ENCODE results near the gene SND1.
"Not testable (repeated sequence)": the region's sequence is repeated elsewhere in the genome, so short reads cannot be mapped to it uniquely, and the experiment has no call there.

Gene SND1

GRCh38 chr7:127653396-127653795, 1.4 kb downstream of the SND1 start:
- no peak for DNase-seq

DNA sequence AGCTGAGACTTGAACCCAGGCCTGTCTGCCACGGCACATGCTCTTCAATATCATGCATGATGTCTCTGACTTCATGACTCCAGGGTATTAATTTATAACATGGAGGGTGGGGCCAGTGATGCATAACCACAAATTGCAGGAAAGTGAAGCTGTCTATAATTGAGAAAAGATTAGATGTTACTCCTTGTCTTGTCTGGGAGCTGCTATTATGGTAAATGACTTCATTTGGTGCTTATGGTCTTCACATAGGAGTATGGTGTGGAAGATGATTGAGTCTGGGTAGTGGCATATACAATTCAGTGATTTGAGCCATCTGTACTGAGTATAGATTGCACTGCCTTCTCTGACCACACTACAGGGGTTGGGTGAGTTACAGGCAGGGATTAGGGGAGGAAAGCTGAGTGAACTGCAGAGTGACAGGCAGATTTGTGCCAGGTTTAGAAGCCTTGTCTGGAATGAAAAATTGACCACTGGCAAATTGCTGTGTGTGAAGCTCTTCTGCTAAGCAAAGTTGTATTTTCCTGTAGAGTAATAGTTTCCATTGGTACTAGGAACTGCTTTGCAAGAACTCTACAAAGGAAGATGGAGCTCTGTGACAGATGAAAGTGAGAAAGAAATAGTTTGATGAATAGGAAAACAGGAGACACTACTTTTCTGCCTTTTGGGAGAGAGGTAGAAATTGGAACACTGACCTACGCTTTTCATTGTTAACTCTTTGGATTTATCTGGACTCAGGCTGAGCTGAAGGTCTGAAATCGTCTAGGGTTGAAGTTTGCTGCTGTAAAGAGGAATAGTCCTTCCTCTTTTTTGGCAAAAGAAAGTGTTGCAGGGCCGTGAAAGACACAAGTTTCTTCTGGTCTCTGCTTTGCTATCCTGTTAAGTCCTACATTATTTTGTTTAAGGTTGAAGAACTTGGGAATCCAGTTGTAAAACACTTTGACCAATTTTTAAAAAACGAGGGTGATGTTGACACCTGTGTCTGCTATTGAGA, 2.7 kb downstream of the SND1 start:
- DNase-seq, result no peak

- no peak for DNase-seq
Observed at GRCh38 chr7:127655720-127656119, 3.7 kb downstream of the SND1 start.

DNA sequence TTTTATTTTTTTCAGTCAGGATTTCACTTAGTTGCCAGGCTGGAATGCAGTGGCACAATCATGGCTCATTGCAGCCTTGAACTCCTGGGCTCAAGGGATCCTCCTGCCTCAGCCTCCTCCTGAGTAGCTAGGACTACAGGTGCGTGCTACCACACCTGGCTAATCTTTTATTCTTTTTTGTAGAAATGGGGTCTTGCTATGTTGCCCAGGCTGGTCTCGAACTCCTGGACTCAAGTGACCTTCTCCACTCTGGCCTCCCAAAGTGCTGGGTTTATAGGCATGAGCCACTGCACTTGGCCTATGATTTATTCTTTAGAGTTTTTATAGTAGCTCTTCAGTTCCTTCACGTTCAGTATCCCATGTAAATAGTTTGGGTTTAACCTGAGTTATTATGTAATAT, 5.5 kb downstream of the SND1 start:
- DNase-seq, result no peak

- DNase-seq, result no peak
Observed at GRCh38 chr7:127658970-127659630, 7.1 kb downstream of the SND1 start.

- DNase-seq, result no peak
Observed at GRCh38 chr7:127665922-127666321, 13.9 kb downstream of the SND1 start.

GRCh38 chr7:127666602-127667001, 14.6 kb downstream of the SND1 start:
- no peak for DNase-seq

- no peak for DNase-seq
Observed at GRCh38 chr7:127667017-127667670, 15.2 kb downstream of the SND1 start.

- no peak for DNase-seq
Observed at GRCh38 chr7:127667759-127668530, 16.0 kb downstream of the SND1 start.

- no peak for DNase-seq
Observed at GRCh38 chr7:127671341-127671740, 19.3 kb downstream of the SND1 start.

DNA sequence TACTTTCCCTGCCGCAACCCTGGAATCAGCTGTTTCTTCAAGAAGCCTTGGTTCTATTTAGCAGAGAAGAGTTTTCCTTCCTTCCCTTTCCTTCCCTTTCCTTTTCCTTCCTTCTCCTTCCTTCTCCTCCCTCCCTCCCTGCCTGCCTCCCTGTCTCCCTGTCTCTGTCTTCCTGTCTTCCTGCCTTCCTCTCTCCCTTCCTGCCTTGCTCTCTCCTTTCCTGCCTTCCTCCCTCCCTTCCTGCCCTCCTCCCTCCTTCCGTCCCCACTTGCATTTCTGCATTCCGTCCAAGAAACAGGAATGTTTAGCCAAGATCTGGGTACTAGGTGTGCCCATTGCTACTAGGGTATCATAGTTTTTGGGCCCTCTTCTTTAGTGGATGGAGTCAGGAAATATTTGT, 21.9 kb downstream of the SND1 start:
- no peak for DNase-seq

GRCh38 chr7:127674361-127674760, 22.4 kb downstream of the SND1 start:
- no peak for DNase-seq

DNA sequence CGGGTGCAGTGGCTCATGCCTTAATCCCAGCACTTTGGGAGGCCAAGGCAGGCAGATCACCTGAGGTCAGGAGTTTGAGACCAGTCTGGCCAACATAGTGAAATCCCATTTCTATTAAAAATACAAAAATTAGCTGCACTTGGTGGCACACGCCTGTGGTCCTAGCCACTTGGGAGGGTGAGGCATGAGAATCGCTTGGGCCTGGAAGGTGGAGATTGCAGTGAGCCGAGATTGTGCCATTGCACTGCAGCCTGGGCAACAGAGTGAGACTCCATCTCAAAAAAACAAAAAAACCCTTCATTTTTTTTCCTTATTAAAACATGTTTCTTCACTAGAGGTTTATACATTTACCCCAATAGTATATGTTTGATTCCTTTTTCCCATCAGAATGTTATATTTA, 22.9 kb downstream of the SND1 start:
- DNase-seq, result not testable (repeated sequence)

- no peak for DNase-seq
Observed at GRCh38 chr7:127675721-127676120, 23.7 kb downstream of the SND1 start.

- no peak for DNase-seq
Observed at GRCh38 chr7:127677433-127678230, 25.6 kb downstream of the SND1 start.

DNA sequence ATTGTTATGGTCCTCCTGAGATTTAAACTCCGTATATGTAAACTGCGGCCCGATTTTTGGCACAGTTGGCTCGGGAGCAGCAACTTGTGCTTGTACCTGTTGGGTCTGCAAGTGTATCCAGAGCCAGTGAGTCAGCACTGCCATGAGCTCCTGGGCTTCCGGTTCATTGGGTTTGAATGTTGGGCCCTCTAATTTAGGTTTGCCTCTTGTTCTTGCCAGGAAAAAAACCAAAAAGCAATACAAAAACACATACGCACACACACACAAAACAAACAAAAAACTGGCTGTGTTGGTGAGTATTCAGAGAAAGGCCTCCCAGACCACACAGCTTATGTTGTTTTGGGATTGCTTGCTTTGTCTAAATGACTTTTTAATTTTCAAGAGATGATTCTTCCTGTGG, 26.3 kb downstream of the SND1 start:
- DNase-seq, result no peak

- DNase-seq, result no peak
Observed at GRCh38 chr7:127678947-127679346, 27.0 kb downstream of the SND1 start.

DNA sequence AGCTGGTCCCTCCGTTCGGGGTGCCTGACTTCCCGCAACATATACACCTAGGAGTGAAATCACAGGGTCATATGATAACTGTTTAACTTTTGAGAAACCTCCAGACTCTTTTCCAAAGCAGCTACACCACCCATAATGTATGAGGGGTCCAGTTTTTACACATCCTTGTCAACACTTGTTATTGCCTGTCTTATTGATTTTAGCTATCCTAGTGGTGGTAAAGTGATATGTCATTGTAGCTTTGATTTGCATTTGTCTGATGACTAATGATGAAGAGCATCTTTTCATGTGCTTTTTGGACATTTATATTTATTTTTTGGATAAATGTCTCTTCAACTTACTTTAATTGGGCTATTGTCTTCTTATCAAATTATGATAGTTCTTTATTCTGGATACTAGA, 29.0 kb downstream of the SND1 start:
- no peak for DNase-seq

GRCh38 chr7:127682140-127682539, 30.1 kb downstream of the SND1 start:
- no peak for DNase-seq

DNA sequence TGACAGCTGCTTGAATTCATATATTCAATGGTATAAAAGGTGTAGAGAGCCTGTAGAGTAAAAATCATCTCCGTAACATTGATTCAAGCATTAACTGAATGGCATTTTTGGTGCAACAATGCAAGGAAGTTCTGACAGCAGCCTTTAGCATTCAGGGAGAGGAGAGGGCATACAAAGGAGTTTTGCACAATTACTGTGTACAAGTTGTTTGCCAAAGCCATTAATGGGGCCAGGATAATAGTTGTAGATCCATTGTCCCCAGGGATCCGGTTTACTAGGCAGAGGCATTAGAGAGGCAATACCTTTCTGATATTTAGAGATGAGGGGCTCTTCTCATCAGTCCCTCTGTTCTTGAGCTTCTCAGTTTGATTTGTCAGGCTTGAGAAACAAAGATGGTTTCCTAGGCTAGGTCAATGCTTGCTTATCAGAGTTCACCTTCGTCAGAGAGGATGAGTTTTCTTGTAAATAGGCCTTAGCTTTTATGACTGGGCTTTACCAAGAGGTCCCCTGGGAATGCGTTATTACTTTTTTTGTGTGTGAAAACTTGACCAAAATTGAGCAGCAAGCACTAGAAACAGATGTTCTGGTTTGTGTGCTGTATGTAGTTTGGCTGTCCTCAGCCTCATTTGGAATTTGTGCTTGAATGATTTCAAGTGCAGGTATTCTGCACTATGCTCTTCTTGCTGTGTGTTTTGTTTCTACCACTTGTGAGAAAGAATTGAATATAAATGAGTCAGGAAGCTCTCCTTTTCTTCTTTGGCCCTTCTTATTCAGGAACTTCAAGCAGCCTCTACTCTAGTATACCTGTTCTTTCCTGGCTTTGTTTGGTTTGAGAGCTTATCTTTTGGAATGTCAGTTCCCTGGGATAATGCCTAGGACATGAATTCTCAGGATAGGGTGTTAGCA, 32.0 kb downstream of the SND1 start:
- DNase-seq, result no peak

All from T1000 (cell line).